Kidney (tissue), 14 donors: ENCODE data around the gene KLHL14. TPM values are rescaled to one million over a fixed set of nuclear protein-coding genes. Genes with fewer than 3 reads are reported as not detected.
"Not testable (repeated sequence)": the region's sequence is repeated elsewhere in the genome, so short reads cannot be mapped to it uniquely, and the experiment has no call there.

Experiments
- DNase-seq, 5 donors: peaks; one replicate each; pipeline ENCODE4 v3.0.0-alpha.2; 2013 to 2020
- FAIRE-seq: peaks from 2 replicates; lab custom pipeline; 2012; peaks lifted over from hg19 to GRCh38; lab: Jason Lieb, UNC
- H3K27ac ChIP-seq, 2 donors: one replicate each; pipeline ENCODE4 v1.7.0; 2013; ENCODE audit warnings: low read depth in 2 of 2, low read length in 2 of 2, inconsistent platforms in 1 of 2
- H3K27me3 ChIP-seq: one replicate; pipeline ENCODE4 v1.7.1; 2013; ENCODE audit warnings: low read length, inconsistent platforms; ENCODE audit not compliant: control insufficient read depth, insufficient read depth
- H3K36me3 ChIP-seq, 3 donors: one replicate each; pipeline versions ENCODE4 v1.7.0 to v1.7.1; 2013; ENCODE audit warnings: low read length in 3 of 3, control low read depth in 1 of 3, inconsistent platforms in 1 of 3; ENCODE audit not compliant: insufficient read depth in 3 of 3, control insufficient read depth in 2 of 3
- H3K4me1 ChIP-seq, 3 donors: one replicate each; pipeline versions ENCODE4 v1.7.0 to v1.7.1; 2013; ENCODE audit warnings: low read length in 3 of 3, inconsistent platforms in 1 of 3, low read depth in 1 of 3; ENCODE audit not compliant: control insufficient read depth in 2 of 3, insufficient read depth in 2 of 3
- H3K4me3 ChIP-seq, 3 donors: one replicate each; pipeline versions ENCODE4 v1.7.0 to v1.8.1; 2013; ENCODE audit warnings: low read length in 3 of 3, control low read depth in 1 of 3, inconsistent platforms in 1 of 3
- H3K9ac ChIP-seq, 3 donors: one replicate each; pipeline versions ENCODE4 v1.7.0 to v1.7.1; 2013; ENCODE audit warnings: low read length in 3 of 3, control low read depth in 1 of 3, inconsistent platforms in 1 of 3
- H3K9me3 ChIP-seq, 3 donors: one replicate each; pipeline versions ENCODE4 v1.7.0 to v1.7.1; 2013; ENCODE audit warnings: low read length in 3 of 3, control low read depth in 1 of 3, inconsistent platforms in 1 of 3; ENCODE audit not compliant: control insufficient read depth in 2 of 3, insufficient read depth in 1 of 3
- intact Hi-C: fragments of 100-400 bp; cut with DNase I; formaldehyde crosslinking; loops from one replicate; pipeline ENCODE4 v1.11.1; 2022
- polyA plus RNA-seq: library from polyadenylated mRNA; stranded (reverse); fragments of 350-450 nt; fragmentation: Illumina TruSeq; extraction: RNeasy Lipid Tissue Mini Kit (QIAGEN cat#74804); gene quantifications from one replicate; pipeline ENCODE4 v1.2.3, GENCODE V29; 2014; ENCODE audit warnings: low read depth, low replicate concordance; ENCODE audit not compliant: insufficient read depth
- total RNA-seq: library from RNA; stranded (reverse); fragmentation: NEBNext Ultra II Directional; extraction: Animal tissue kit (Norgen Biotek cat#: 25700); gene quantifications from one replicate; pipeline ENCODE4 v1.2.1, GENCODE V29; 2021
- TF ChIP-seq, protein P1 (sequence below): IDR thresholded peaks from 3 replicates; pipeline ENCODE4 v1.5.1; 2012; ENCODE audit warnings: mild to moderate bottlenecking, moderate library complexity, borderline replicate concordance; ENCODE audit not compliant: insufficient read depth; ENCODE audit errors: extremely low read depth
- donor health status: control.
- donor health status: control.
- donor health status: control.
- donor health status: control.
- donor health status: control.
- donor health status: DM: yes; HTN: yes; CAD: no.
- donor health status: Normal renal cell carcinoma (clear cell type).

KLHL14 gene
- total and polyA plus RNA-seq, 2 donors from 2014 or later, result 3.7 to 15.4 TPM

- no peak for FAIRE-seq
- DNase-seq, result no peak
Observed at GRCh38 chr18:32661486-32662299, 111.1 kb downstream of the KLHL14 start.

DNA sequence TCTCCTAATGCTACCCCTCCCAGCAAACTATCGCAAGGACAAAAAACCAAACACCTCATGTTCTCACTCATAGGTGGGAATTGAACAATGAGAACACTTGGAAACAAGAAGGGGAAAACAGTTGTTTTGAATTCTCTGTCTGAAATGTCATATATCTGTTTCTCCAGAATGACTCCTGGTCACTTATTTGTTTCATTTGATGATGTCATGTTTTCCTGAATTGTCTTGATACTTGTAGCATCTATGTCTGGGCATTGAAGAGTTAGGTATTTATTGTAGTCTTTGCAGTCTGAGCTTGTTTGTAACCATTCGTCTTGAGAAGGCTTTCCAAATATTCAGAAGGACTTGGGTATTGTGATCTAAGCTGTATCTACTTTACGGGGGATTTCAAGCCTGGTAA, 118.3 kb downstream of the KLHL14 start:
- FAIRE-seq, H3K9me3 ChIP-seq, H3K36me3 ChIP-seq, intact Hi-C loops, DNase-seq, H3K4me3 ChIP-seq, H3K27ac ChIP-seq, H3K4me1 ChIP-seq, H3K9ac ChIP-seq, H3K27me3 ChIP-seq: not testable (repeated sequence)

More at GRCh38 chr18:32661486-32662299, 111.1 kb downstream of the KLHL14 start:
- no peaks in the 10 kb centered on the region for H3K27me3 ChIP-seq
- no peaks in the 10 kb centered on the region for H3K36me3 ChIP-seq
- TF ChIP-seq, protein P1, sequence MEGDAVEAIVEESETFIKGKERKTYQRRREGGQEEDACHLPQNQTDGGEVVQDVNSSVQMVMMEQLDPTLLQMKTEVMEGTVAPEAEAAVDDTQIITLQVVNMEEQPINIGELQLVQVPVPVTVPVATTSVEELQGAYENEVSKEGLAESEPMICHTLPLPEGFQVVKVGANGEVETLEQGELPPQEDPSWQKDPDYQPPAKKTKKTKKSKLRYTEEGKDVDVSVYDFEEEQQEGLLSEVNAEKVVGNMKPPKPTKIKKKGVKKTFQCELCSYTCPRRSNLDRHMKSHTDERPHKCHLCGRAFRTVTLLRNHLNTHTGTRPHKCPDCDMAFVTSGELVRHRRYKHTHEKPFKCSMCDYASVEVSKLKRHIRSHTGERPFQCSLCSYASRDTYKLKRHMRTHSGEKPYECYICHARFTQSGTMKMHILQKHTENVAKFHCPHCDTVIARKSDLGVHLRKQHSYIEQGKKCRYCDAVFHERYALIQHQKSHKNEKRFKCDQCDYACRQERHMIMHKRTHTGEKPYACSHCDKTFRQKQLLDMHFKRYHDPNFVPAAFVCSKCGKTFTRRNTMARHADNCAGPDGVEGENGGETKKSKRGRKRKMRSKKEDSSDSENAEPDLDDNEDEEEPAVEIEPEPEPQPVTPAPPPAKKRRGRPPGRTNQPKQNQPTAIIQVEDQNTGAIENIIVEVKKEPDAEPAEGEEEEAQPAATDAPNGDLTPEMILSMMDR, result no peak
- no peaks in the 10 kb centered on the region for H3K4me1 ChIP-seq
- H3K27ac ChIP-seq, result no peak overlapping the region
- no peaks in the 10 kb centered on the region for H3K9me3 ChIP-seq
- intact Hi-C loops, result no loop called here
- no peak overlapping the region for H3K9ac ChIP-seq
- H3K4me3 ChIP-seq, result no peak overlapping the region

DNA sequence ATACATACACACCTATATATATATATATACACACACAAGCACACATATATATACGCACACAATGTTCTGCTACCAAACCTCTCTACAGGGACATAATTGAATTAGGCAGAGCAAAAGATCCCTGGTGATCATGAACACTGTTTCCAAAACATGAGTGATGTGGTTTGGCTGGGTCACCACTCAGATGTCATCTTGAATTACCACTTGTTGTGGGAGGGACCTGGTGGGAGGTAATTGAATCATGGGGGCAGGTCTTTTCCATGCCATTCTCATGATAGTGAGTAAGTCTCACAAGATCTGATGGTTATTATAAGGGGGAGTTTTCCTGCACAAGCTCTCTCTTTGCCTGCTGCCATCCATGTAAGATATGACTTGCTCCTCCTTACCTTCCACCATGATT, 135.2 kb downstream of the KLHL14 start:
- DNase-seq, result peak in 1 of 5 donors; percentile 7
- H3K9me3 ChIP-seq, H3K4me3 ChIP-seq, H3K4me1 ChIP-seq, H3K27me3 ChIP-seq, H3K27ac ChIP-seq, H3K36me3 ChIP-seq, H3K9ac ChIP-seq, FAIRE-seq, intact Hi-C loops: not testable (repeated sequence)

GRCh38 chr18:32637226-32637625, 135.6 kb downstream of the KLHL14 start:
- DNase-seq (no peak), FAIRE-seq (no peak)
- TF ChIP-seq, protein P1, result no peak
- H3K4me1 ChIP-seq, result no peaks in the 10 kb centered on the region
- H3K9ac ChIP-seq, result no peak overlapping the region
- H3K27me3 ChIP-seq, result no peaks in the 10 kb centered on the region
- intact Hi-C loops, result no loop called here
- H3K9me3 ChIP-seq, result no peaks in the 10 kb centered on the region
- no peak overlapping the region for H3K27ac ChIP-seq
- no peak overlapping the region for H3K4me3 ChIP-seq
- H3K36me3 ChIP-seq, result no peaks in the 10 kb centered on the region
